GM21723 (cell line): Measurements from ENCODE around the gene PPP1R15B.

Source experiments
- ATAC-seq: cut with Tn5 transposase; IDR thresholded peaks from one replicate; pipeline ENCODE4 v1.9.1; 2021; ENCODE audit warnings: mild to moderate bottlenecking, moderate library complexity; ENCODE audit not compliant: unreplicated experiment

The PPP1R15B gene

DNA sequence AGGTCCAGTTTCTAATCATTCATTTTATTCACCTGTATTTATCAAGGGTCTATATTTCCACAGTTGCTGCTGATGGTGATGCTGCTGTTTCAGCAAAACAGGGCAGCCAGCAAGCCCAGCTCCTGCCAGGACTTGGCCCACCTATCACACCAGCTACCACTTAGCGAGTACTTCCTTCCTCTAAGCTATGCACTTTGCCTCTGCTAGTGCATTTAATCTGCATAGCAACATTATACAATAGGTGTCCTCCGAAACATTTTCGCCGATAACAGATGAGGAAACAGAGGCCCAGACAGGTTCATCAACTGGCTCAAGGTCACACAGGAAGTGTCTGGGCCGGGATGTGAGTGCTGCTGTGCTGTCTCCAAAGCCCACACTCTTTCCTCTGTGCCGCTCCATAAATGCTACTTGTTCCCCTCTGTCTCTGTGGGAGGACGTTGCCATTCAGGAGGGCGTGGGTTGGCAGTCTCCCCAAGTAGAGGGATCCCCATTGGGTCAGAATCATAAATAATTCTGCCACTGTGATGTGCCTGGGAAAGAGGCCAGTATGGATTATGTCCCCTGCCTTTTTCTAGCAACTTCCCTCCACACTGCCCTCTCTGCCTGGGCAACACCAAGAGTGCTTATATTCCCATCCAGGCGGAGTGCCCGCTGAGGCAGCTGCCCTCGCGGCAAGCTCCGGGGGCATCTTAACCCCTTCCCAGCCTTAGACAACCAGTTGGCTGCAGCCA is 42.5 kb downstream of the PPP1R15B start:
- no peak for ATAC-seq

- ATAC-seq = no peak
Observed at GRCh38 chr1:204367956-204368355, 43.7 kb downstream of the PPP1R15B start.

DNA sequence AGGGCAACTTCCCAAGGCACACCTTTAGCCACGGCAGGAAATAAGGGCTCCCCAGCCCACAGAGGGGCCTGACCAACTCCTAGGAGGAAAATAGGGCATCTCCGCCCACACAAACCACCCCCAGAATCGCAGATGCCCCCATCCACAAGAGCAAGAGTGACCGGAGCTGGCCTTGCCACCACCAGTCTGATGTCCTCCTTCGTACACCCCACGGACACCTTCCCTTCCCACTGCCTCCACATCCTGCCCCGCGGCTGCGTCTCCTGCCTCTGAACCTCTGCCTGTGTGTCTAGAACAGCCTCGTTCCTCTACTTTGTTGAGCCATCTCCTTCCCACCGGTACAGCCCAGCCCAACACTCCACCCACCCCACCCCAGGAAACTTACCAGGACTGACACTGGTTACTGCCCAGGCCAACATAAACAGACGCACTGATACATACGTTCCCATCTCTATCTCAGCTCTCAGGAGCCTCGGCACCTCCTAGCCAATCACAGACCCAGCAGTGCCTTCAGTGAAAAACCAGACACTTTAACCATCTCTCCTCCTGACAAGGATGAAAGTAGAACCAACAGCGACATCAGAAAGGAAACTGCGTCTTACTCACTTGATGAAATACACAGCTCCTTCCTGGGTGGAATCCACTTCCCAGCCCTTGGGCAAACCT is 44.3 kb downstream of the PPP1R15B start:
- ATAC-seq = no peak

- no peak for ATAC-seq
Observed at GRCh38 chr1:204366759-204367158, 44.9 kb downstream of the PPP1R15B start.

DNA sequence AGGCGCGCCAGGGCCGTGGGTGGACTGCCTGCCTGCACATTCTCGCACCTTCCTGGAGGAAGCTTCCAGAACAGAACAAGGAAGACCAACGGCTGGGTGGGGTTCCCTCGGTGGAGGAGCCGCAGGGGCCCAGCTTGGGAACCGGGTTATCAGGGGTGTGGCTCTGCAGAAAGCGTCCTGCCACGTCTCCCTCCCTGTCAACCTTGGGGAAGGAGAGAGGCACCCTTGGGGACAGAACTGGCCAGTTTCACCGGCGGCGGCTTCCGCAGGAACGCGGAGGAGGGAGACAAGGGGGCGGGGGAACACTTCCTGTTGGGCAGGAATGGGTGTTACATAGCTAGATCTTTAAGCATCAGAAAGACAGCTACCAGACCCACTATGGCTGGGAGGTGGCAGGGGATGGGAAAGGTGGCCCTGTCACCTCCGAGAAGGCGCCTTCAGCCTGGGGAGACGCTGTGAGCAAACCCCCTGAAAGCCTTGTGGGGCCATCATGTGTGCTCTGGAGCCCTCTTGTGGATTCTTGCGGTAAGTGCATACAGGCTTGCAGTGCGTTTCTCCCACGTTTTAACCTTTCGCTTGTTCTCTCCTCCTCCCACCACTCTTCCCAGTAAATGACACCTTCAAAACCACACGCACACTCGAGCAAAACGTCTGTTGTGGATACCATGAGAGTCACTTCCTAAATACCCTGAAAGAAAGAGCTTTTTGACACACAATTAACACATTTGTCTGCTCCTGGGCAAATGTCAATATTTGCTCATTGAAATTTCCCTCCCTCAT is 48.1 kb downstream of the PPP1R15B start:
- ATAC-seq = no peak

GRCh38 chr1:204362984-204363334 is 48.7 kb downstream of the PPP1R15B start:
- no peak for ATAC-seq

DNA sequence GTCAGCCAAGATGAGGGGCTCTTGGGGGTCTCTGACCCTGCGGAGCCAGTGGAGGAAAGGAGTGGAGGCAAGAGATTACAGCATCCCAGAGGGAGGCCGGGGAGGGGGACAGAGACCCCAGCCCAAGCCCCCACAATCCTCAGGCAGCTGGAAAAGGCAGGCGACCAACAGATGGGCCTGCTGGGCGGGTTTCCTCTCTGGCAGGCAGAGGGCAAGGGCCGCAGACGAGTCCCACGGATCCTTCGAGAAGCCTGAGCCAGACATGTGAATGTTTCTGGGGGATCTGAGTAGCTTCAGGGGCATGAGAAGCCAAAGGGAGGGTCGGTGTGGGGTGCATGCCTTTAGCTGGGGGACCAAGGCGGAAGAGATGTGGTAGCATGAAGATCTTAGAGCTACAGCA is 49.8 kb downstream of the PPP1R15B start:
- no peak for ATAC-seq

DNA sequence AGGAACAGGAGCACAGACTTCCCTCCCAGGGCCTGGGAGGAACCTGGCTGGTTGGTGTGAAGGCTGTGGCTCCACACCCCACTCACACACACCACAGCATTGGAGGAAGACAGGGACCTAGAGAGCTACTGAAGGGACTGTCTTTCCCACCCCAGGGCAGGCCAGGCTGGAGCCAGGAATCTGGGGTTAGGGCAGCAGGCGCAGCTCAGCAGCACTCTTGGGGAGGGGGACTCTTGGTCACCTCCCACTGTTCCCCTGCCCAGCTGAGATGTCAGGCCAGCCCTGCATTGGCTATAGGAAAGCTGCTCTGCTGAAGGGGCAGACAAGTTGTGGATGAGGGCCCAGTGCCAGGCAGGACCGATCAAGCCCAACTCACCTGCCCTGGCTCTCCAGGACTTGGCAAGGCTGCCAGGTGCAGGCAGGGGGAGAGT is 50.3 kb downstream of the PPP1R15B start:
- no peak for ATAC-seq

GRCh38 chr1:204360314-204360713 is 51.3 kb downstream of the PPP1R15B start:
- no peak for ATAC-seq

- no peak for ATAC-seq
Observed at GRCh38 chr1:204359474-204360255, 52.0 kb downstream of the PPP1R15B start, which contains the start of gene PLEKHA6. PLEKHA6 (minus strand) TSS chr1:204359929; CDS start chr1:204273727, 86,202 bp downstream.

DNA sequence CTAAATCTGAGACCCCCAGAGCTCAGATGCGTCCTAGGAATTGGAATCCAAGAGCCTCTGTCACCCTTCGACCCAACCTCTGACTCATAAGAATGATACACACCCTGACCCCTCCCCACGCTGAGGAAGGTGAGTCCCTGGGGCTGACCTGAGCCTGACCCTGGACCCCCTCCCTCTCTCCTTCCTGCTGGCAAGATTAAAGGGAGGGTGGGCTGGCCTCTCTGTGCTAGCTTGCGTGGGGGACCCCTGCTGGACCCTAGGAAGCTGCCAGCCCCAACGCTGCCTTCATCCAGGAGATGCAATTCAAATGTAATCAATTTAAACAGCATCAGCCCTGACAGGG is 52.5 kb downstream of the PPP1R15B start:
- ATAC-seq = no peak

- no peak for ATAC-seq
Observed at GRCh38 chr1:204358605-204359004, 53.0 kb downstream of the PPP1R15B start.

DNA sequence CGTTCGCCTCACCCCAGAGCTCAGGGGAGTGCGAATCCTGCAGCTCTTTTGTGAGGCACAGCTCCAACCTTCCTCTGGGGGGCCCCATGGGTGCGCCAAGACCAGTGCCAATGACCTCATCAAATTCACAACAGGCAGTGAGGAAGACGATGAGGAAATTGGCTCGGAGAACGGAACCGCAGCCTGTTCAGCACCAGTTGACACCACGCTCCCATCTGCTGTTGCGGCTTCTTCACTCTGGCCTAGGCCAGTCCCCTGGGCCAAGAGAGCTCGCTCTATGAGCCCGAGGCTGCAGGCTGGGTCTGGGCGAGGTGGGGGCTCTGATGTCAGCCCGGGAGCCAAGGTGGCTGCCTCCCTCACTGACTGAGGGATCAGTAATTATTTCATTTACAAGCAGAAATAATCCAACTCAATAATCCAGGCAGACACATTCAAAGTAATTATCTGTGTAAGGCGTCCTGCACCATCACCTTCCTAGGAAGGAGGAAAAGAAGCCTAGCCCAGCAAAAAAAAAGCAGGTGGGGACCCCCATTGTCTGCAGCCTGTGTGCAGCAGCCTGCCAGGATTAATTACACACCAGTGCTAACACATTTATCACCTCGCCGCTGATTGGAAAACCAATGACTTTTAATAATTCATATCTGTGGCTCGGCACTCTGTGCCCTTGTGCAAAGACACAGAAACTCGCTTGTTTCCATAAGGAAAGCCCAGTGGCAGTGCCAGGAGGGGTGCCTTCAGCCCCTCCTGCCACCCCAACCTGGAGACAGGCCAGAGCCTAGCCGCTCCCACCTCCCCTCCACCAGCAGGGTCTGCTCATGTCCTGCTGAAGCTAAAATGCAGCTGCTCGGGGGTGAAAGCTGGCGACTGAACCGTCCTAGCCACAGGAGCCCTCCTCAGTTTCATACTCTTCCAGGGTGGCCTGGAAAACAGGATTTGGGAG is 53.8 kb downstream of the PPP1R15B start:
- no peak for ATAC-seq

- no peak for ATAC-seq
Observed at GRCh38 chr1:204356997-204357396, 54.6 kb downstream of the PPP1R15B start.

DNA sequence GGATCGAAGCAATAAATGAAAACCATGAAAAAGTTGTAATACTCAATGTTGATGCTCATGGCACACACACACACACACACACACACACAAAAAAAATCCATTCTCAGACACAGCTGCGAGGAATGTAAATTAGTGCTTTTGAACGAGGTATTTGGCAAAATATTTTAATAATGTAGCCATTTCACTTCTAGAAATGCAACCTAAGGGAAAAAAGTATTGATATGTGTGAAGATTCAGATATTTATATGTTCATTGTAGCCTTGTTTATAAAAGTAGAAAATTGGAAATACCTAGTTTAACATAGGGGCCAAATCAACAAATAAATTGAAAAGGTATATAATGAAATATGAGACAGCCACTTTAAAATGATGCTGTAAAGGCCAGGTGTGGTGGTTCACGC is 55.7 kb downstream of the PPP1R15B start:
- no peak for ATAC-seq

DNA sequence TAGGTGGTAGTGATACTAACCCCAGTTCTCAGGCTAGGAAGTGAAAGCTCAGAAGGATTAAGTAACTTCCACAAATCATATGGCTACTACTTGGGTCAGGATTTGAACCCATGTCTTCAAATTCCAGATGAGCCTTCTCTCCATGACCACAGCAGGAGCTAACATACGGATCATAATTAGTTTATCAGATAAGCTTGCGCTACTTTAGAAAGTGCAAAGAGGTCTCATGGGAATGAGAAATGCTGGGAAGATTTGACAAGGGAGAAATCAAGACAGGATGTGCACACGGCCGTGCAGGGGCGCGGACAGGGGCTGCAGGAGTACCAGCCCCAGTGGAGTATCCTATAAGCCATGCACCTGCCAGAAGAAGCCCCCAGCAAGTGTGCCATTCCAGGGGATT is 57.0 kb downstream of the PPP1R15B start:
- no peak for ATAC-seq
